Effector memory CD4-positive, alpha-beta T cell (primary cell): Measurements from ENCODE around the gene SPTSSB.
A peak's percentile ranks its signal among the peaks of the same experiment; 100 is the strongest.

ENCODE experiments used
- DNase-seq, 3 donors: peaks; one replicate each; pipeline ENCODE4 v3.0.0-alpha.2; 2020
- H3K27ac ChIP-seq: 2 replicates; pipeline ENCODE4 v1.7.0; 2013; ENCODE audit warnings: mild to moderate bottlenecking, low read length, moderate library complexity; ENCODE audit not compliant: insufficient read depth, poor library complexity, severe bottlenecking
- H3K27me3 ChIP-seq: replicated peaks from 2 replicates; pipeline ENCODE4 v1.7.0; 2013; ENCODE audit warnings: mild to moderate bottlenecking, low read length; ENCODE audit not compliant: insufficient read depth, control insufficient read depth, poor library complexity, severe bottlenecking
- H3K36me3 ChIP-seq: 2 replicates; pipeline ENCODE4 v1.7.0; 2013; ENCODE audit warnings: mild to moderate bottlenecking, low read length, moderate library complexity; ENCODE audit not compliant: control insufficient read depth, insufficient read depth
- H3K4me1 ChIP-seq: 2 replicates; pipeline ENCODE4 v1.7.0; 2013; ENCODE audit warnings: low read length, mild to moderate bottlenecking; ENCODE audit not compliant: control insufficient read depth, insufficient read depth, poor library complexity, severe bottlenecking
- H3K4me3 ChIP-seq: 2 replicates; pipeline ENCODE4 v1.7.0; 2013; ENCODE audit warnings: low read length, low read depth, mild to moderate bottlenecking; ENCODE audit not compliant: insufficient read depth, poor library complexity, severe bottlenecking
- H3K9me3 ChIP-seq: 2 replicates; pipeline ENCODE4 v1.7.0; 2013; ENCODE audit warnings: mild to moderate bottlenecking, low read length, moderate library complexity; ENCODE audit not compliant: control insufficient read depth

Gene SPTSSB

DNA sequence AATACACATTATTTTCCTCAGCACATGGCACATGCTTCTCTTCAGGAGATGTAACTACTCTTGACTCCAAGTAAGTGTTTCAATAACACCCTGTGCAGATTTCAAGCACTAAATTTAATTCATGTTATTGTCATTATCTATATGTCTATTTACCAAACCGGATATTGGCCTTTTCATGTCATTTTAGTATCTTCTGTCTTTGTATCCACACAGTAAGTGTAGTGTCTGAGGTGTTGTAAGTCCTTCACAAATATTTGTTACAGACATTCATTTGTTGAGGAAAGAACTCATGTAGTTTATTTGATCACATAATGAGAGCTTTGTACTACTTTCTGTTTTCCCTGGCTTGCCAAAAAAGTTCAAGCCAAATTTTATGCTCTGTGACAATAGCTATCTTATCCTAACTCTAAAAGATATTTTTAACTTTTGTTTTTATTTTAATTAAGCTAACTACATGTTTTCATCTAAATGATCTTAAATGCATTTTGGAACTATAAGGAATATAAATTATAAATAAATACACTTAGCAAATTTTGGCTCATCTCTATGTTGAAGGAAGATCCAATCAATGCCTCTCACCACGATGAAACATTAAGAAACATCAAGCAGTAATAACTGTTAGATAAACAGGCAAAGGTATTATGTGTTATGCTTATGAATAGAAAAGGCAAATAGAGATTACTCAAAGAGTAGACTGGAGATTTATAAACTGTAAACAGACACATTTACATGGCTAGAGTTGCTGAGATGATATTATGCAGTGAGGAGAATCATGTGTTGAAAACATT lies 48.3 kb downstream of the SPTSSB start:
- no peak for DNase-seq
- H3K27ac ChIP-seq = no peak overlapping the region
- H3K27me3 ChIP-seq = no peaks in the 10 kb centered on the region
- no peaks in the 10 kb centered on the region for H3K36me3 ChIP-seq
- no peaks in the 10 kb centered on the region for H3K9me3 ChIP-seq
- H3K4me3 ChIP-seq = no peak overlapping the region
- H3K4me1 ChIP-seq = no peaks in the 10 kb centered on the region

DNA sequence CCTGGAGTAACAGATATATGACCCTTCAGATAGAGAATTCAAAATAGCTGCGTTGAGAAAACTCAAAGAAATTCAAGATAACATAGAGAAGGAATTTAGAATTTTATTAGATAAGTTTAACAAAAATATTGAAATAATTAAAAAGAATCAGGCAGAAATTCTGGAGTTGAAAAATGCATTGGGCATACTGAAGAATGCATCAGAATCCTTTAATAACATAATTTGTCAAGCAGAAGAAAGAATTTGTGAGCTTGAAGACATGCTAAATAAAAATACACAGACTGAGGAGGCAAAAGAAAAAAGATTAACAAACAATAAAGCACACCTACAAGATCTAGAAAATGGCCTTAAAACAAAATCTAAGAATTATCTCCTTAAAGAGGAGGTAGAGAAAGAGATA lies 50.5 kb downstream of the SPTSSB start:
- H3K36me3 ChIP-seq = no peaks in the 10 kb centered on the region
- no peak overlapping the region for H3K4me3 ChIP-seq
- H3K27me3 ChIP-seq = no peaks in the 10 kb centered on the region
- DNase-seq = no peak
- no peak overlapping the region for H3K27ac ChIP-seq
- no peaks in the 10 kb centered on the region for H3K9me3 ChIP-seq
- no peaks in the 10 kb centered on the region for H3K4me1 ChIP-seq

DNA sequence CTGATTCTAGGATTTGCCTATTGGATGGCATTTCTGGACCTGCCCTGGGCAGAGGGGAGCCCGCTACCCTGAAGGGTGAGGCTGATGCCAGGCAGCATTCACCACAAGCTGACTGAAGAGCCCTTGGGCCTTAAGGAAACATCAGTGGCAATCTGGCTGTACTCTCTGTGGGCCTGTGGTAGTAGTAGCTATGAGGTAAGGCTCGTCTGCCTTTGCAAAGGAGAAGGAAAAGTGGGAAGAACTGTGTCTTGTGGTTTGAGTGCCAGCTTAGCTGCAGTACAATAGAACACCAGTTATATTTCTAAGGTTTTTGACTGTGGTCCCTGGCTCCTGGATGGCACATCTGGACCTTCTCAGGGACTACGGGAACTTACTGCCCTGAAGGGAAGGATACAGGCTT lies 51.5 kb downstream of the SPTSSB start:
- Histone ChIP-seq H3K27me3 (no peaks in the 10 kb centered on the region), H3K36me3 (no peaks in the 10 kb centered on the region), H3K4me1 (no peaks in the 10 kb centered on the region), H3K27ac (no peak overlapping the region), H3K9me3 (no peaks in the 10 kb centered on the region), H3K4me3 (no peak overlapping the region)
- no peak for DNase-seq

DNA sequence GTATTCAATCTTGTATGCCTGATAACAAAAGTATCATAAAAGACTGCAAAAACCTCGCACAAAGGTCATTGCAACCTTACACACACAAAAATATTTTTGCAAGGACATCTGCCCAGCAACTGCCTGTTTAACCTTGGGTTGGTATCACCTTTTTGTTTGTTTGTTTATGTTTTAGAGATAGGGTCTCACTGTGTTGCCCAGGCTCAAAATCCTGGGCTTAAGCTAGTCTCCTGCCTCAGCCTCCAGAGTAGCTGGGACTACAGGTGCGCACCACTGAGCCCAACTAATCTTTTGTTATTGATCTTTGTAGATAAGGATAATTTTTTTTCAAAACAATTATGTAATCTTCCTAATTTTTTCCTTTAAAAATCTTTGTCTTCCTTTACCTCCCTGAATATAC lies 54.2 kb downstream of the SPTSSB start:
- Histone ChIP-seq H3K27me3 (no peaks in the 10 kb centered on the region), H3K4me1 (peaks cover 9% of the 10 kb centered on the region), H3K4me3 (no peak overlapping the region), H3K36me3 (no peaks in the 10 kb centered on the region), H3K9me3 (no peaks in the 10 kb centered on the region), H3K27ac (no peak overlapping the region)
- DNase-seq = no peak

DNA sequence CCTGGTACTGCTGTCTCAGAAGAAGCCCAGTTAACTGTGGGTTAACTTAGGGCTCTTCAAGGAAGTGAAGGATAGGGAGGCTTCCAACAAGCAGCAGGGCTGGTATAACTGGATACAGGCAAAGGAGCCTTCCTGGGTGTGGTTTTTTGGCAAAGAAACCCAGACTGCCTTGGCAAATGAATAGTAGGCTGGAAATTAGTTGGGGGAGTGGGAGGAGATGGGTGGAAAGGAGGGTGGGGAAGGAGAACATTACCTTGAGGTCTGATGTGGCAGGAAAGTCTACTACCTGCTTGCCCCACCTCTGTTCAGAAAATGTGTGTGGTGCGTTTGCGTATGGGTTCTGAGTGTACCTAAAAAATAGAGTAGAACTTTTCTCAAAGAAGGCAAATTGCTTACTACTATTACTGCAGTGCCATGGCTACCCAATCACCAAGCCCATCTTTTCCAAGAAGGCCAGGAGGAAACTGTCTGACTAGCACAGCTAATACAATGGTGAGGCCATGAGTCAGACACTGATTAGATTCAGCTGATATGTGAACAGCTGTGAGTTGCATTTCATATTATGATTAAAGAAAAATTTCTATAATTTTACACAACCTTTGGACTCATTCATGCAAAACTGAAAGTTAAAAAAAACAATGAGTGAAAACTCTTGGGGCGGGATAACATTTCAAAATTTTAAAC lies 55.2 kb downstream of the SPTSSB start:
- no peaks in the 10 kb centered on the region for H3K27me3 ChIP-seq
- no peak overlapping the region for H3K4me3 ChIP-seq
- no peaks in the 10 kb centered on the region for H3K36me3 ChIP-seq
- no peak overlapping the region for H3K27ac ChIP-seq
- no peaks in the 10 kb centered on the region for H3K9me3 ChIP-seq
- peaks cover 9% of the 10 kb centered on the region for H3K4me1 ChIP-seq
- DNase-seq = no peak

DNA sequence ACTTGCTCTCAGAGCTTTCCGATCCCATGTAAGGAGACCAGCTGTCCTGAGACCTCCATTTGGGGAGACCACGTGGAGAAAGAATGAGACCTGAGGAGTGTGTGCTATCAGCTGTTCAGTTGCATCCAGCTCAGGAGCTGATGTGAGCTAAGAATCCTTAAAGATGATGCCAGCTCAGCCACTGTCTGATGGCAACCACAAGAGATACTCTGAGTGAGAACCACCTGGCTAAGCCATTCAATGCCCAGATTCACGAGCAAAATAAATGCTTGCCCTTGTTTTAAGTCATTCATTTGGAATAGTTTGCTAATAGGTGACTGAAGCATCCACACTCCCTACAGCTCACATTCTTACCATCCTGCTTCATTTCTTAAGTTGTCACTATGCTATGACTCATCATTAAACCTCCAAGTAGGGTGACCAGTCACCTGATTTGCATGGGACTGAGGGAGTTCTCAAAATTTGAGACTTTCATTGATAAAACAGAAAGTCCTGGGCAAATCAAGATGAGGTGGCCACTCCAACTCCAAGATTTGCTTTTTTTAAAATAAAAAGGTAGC lies 56.4 kb downstream of the SPTSSB start:
- Histone ChIP-seq H3K4me3 (no peak overlapping the region), H3K36me3 (no peaks in the 10 kb centered on the region), H3K4me1 (peaks cover 9% of the 10 kb centered on the region), H3K9me3 (no peaks in the 10 kb centered on the region), H3K27me3 (no peaks in the 10 kb centered on the region), H3K27ac (no peak overlapping the region)
- no peak for DNase-seq

DNA sequence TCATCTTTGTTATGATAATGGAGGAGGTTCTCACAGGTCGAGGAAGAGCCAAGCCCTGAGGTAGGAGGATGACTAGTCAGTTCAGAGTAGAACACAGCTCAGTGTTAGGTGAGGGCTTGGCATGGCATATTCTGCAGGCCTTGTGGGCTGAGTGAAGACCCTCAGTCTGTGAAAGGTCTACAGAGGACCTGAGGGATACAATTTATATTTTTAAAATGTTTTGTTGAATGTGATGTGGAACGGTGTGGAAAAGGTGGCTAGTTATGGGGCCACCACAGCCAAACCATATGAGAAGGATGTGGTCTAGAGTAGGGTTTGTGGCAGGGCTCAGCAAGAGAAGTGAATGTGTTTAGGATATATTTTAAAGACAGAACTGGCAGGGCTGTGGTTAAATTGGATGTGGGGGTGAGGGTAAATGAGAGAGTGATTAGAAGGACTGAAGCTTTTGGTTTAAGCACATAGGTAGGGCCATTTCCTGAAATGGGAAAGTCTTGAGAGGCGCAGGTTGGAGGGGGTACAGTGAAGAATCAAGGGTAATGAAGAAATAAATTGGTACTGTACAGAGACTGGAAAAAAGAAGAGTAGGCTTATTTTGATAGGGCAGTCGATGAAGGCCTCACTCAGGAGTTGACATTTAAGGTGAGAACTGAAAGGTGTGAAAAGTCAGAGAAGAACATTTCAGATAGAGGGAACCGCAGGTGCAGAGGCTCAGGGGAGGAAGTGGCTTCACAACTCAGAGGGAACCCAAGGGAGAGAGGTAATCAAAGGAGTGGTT lies 60.5 kb downstream of the SPTSSB start:
- Histone ChIP-seq H3K9me3 (no peaks in the 10 kb centered on the region), H3K27ac (peak overlapping the region; percentile 4), H3K36me3 (no peaks in the 10 kb centered on the region), H3K4me3 (no peak overlapping the region), H3K4me1 (peaks cover 9% of the 10 kb centered on the region), H3K27me3 (no peaks in the 10 kb centered on the region)
- DNase-seq = peak; percentile 24 to 28 (median 25)

DNA sequence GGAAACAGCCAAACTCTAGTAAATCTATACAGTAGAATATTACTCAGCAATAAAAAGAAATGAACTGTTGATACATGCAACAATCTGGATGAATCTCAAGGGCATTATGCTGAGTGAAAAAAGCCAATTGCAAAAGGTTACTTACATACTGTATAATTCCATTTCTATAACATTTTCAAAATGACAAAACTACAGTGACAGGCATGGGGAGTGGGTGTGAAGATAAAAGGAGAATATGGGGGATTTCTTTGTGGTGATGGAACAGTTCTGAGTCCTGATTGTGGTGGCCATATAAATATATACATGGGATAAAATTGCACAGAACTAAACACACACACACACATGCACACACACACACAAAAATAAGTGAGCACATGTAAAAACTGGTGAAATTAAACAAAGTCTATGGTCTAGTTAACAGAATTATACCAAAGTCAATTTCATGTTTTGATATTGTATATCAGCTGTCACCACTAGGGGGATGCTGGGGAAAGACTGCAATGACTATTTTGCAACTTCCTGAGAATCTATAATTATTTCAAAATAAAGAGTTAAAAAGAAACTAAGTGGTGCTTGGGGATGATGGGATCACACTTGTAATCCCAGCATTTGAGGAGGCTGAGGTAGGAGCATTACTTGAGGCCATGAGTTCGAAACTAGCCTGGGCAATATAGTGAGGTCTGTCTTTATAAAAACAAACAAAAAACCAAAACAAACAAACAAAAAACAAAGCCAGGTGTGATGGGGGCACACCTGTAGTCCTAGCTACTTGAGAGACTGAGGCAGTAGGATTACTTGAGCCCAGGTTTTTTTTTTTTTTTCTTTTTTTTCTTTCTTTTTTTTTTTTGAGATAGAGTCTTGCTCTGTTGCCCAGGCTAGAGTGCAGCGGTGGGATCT lies 66.0 kb downstream of the SPTSSB start:
- no peaks in the 10 kb centered on the region for H3K4me1 ChIP-seq
- no peaks in the 10 kb centered on the region for H3K36me3 ChIP-seq
- no peak for DNase-seq
- no peak overlapping the region for H3K4me3 ChIP-seq
- H3K27ac ChIP-seq = no peak overlapping the region
- H3K9me3 ChIP-seq = no peaks in the 10 kb centered on the region
- no peaks in the 10 kb centered on the region for H3K27me3 ChIP-seq

DNA sequence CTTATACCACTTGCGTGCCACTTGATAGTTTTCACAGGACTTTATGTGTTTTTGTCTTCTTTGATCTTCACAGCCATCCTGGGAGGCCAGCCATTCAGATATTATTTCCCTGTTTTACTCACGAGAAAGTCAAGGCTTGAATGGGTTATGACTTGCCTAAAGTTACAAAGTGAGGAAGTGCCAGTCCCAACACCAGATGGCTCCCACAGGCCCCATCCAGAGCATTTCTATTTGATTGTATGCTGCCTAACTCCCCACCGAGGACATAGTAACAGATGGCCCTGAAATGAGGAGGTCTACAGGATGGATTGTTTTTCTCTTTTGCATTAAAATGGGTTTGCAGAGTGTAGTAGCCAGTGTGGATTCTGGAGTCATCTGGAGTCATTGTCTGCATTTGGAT lies 74.5 kb downstream of the SPTSSB start:
- peaks cover 11% of the 10 kb centered on the region for H3K9me3 ChIP-seq
- no peaks in the 10 kb centered on the region for H3K36me3 ChIP-seq
- DNase-seq = no peak
- no peaks in the 10 kb centered on the region for H3K4me1 ChIP-seq
- peaks cover 2% of the 10 kb centered on the region for H3K27me3 ChIP-seq
- no peak overlapping the region for H3K4me3 ChIP-seq
- H3K27ac ChIP-seq = no peak overlapping the region
